Activated T-cell treated with anti-CD3 and anti-CD28 coated beads, Interleukin-2, amount 50 U/mL, for 1 hour (primary cell): ENCODE measurements around the gene GALNT8.
"Not testable (repeated sequence)": the region's sequence is repeated elsewhere in the genome, so short reads cannot be mapped to it uniquely, and the experiment has no call there.

ENCODE experiments used
- DNase-seq: peaks from one replicate; pipeline ENCODE4 v3.0.0-alpha.2; 2020

The GALNT8 gene, protein sequence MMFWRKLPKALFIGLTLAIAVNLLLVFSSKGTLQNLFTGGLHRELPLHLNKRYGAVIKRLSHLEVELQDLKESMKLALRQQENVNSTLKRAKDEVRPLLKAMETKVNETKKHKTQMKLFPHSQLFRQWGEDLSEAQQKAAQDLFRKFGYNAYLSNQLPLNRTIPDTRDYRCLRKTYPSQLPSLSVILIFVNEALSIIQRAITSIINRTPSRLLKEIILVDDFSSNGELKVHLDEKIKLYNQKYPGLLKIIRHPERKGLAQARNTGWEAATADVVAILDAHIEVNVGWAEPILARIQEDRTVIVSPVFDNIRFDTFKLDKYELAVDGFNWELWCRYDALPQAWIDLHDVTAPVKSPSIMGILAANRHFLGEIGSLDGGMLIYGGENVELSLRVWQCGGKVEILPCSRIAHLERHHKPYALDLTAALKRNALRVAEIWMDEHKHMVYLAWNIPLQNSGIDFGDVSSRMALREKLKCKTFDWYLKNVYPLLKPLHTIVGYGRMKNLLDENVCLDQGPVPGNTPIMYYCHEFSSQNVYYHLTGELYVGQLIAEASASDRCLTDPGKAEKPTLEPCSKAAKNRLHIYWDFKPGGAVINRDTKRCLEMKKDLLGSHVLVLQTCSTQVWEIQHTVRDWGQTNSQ

DNA sequence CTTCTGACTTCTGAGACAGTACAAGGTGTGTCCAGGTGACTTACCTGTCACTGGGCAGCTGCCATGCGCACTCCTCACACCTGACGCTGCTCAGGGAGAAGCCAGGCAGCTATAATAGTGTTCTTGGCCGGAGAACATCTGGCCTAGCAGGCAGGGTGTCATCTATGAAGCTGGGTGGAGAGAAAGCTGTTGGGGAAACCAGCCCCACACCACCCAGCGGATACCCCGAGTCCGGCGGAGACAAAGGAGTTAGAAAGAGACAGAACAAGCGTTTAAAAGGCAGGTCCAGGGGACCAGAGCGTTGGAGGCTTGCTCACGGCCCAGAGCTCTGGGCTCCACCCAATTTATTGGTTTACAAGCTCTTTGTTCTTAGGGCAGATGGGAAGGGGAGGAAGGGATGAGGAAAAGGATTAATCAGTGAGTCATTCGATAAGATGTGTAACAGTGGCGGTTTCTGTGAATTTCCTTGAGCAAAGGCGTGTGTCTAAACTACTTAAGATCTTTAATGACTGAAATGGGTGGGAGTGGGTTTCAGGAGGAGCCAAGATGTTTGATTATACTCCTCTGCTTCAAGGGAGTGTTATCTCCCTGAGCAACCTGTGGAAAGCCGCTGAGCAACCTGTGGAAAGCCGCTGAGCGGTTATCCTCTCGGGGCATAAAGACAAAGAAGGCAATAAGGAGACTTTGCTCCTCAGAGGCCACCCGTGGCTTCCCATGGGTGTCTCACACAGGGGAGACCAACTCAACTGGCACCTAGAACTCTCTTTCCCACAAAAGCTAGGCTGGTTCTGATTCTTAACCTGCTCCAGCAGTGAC lies at the start of gene GALNT8:
Gene GALNT8, plus strand, starts transcription at position 580 of the 816 bp plus-strand sequence. CDS start 278 bp downstream, outside the sequence.
- no peak for DNase-seq

DNA sequence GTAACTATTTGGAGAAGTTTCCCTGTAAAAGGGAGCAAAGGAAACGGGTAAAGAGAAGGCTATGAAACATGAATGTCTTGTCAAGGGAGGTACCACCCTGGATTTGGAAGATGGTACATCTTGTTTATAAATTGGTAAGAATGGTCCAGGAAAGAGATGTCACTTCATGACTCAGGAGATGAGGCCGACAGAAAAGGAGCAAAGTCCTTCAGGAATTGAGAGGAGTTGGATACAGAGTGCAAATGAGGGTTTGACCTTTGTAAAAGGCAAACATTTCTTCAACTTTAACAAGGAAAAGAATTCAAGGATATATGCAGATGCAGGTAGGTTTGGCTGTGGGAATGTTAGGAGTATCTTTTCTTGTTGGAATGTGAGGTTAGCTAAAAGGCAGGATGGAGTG lies 40.5 kb upstream of the GALNT8 start:
- no peak for DNase-seq

DNA sequence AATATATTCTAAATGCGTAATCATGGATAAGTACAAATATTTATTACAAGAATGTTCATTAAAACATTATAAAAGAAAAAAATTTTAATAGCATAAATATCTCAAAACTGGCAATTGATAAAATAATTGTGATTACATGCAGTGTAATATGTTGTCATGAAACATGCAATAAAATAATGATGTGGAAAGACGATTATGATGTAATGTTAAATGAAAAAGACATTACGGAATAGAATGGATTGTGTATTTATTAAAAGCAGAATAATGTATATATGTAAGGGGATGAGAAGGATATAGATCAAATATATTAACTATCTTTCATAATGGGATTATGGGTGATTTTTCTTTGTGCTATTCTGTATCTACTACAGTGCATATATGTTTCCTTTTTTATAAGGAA lies 38.5 kb upstream of the GALNT8 start:
- DNase-seq: no peak

DNA sequence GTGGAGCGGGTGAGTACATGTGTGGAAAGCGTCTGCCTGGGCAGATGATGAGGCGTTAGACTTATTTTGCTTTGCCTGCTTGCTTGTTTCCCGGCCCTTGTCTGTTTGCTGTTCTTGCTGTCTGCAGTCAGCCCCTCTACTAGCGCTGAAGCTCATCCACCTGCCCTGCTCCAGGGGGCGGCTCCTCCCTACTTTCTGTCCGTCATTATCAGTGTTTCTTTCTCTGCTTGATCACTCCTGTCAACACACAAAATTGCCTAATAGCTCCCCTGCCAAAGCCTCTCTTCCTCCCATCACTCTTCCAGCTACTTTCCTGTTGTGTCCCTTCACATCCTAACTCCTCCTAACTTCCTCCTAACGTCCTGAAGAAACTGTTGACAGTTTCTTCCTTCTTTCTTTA lies 34.9 kb upstream of the GALNT8 start:
- DNase-seq: no peak

DNA sequence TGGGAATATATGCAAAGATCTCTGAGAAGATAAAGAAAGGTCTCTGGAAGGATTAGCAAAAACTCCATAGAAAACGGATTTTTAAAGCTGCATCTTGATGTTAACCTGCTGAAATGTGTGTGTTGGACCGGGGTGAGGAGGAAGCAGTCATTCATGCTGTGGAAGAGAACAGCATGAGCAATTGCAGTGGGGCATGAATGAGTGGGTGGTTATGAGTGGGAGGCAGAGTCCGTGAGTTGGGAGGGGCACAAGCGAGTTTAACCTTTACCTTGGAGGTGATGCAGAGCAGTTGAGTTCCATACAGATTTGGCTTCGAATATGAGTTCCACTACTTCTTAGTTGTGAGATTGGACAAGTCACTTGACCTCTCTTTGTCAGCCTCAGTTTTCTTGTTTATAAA lies 29.4 kb upstream of the GALNT8 start:
- DNase-seq: no peak

DNA sequence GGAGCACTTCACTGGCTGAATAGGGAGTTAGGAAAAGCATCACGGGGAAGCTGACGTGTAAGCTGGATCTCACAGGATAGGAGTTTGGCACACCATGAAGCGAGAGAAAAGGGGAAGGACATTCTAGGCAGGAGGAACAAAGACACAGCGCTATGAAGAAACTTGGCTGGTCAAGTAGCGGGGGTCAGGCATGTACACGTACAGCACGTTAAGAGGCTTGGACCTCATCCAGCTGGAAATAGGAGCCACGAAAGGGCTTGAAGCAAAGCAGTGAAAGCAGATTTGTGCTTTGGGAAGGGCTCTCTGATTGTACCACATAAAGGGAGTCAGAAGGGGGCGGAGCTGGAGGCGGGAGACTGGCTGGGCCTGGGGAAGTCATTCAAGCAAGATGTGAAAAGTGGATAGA lies 19.6 kb upstream of the GALNT8 start:
- DNase-seq: no peak

DNA sequence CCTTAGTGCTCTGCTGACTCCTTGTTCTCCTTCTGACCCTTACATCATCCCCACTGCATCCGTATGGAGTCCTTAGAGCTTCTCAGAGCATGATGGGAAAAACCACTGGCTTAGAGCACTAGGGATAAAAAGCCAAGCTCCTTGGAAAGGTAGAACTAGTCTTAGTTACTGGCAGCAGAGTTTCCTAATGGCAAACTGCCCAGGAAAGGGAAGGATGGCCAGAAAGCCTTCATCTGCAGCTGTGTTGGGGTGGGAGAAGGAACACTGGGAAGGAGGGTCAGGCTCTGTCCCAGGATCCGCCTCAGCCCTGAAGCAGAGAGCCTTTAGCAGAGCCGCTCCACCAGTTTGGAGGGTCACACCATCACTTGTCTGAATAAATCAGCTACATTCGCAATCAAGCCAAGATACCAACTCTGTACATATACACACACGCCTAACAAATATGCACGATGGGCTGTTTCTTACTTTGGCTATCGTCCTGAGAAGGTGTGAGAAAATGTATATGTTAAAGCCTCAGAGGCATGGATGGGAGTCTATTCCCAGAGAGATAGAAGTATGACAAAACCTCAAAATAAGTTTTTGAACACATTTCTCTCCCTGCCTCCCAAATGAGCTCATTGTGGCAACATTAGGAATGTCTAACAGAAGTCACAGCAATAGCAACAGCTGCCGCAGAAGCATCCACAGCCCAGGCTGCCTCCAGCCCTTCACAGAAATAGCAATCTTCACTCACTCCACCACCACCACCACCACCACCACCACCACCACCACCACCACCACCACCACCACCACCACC lies 18.6 kb upstream of the GALNT8 start:
- DNase-seq: no peak

DNA sequence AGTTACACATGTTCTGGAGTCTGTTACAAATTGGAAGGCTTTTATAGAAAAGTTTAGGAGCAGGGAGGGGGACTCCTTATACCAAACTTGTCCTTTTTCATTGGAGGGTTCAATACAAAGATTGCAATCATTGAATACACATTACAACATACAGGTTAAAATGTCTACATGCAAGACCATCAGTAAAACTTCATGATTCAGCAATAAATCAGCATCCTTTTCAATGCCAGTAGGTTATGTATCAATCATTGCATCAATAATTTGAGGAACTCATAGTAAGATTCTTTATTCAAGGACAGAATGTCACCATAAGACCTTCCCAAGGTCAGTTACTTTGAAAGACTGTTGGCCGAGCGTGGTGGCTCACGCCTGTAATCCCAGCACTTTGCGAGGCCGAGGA lies 16.5 kb upstream of the GALNT8 start:
- DNase-seq: no peak

DNA sequence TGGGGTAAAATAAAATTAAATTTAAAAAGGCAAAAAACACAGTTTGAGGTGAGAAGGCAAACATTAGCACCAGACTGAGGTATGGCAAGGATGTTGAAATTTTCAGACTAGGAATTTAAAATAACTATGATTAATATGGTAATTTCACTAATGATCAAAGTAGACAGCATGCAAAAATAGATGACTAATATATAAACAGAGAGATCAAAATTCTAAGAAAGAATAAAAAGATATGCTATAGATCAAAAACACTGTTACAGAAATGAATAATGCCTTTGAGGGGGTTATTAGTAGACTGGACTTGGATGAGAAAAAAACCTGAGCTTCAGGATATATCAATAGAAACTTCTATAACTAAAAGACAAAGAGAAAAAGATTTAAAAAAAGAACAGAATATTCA lies 14.4 kb upstream of the GALNT8 start:
- DNase-seq: no peak

DNA sequence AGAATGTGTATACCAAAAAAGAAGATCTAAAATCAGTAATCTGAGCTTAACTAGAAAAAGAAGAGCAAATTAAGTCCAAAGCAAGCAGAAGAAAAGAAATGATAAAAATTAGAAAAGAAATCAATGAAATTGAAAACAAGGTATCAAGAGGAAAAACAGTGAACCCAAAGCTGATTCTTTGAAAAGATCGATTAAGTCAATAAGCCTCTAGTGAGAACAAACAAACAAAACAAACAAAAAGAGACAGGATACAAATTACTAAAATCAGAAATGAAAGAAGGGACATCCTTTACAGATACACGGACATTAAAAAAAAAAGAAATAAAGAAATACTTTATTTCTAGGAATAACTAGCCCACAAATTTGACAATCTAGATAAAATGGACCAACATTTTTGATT lies 12.9 kb upstream of the GALNT8 start:
- DNase-seq: no peak

DNA sequence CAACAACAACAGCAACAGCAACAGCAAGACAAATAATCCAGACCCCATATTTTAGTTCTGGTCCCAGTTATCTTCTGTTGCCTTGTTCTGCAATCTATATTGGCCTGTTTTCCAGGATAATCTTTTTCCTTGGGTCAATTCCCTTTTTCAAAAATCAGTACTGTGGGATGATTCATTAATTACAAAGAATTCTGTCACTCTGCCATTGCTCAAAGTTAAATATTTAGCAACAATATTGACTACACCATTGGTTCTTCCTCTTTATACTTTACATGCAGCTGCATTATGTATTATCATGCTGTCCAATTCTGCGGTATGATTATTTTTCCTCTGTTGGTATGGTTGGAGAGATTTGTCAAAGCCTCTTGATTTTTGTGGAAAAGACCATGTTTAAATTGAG lies 10.1 kb upstream of the GALNT8 start:
- DNase-seq: no peak

DNA sequence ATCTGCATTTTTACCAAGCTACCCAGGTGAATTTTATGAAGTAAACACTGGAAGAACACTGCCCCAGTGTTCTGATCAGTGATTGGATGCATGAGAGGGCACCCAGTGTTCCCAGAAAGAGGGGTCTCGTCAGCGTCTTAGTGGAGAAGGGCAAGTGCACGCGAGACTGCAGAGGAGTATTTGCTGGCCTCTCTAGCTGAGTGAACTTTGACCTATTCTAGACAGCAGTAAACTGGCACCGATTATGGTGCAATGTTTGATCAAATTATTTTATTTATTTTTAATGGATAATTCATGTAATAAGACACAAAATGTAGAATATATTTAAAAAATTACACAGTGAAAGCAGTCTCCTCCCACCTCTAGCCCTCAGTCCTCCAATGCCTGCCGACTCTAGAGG lies 5.3 kb upstream of the GALNT8 start:
- no peak for DNase-seq

DNA sequence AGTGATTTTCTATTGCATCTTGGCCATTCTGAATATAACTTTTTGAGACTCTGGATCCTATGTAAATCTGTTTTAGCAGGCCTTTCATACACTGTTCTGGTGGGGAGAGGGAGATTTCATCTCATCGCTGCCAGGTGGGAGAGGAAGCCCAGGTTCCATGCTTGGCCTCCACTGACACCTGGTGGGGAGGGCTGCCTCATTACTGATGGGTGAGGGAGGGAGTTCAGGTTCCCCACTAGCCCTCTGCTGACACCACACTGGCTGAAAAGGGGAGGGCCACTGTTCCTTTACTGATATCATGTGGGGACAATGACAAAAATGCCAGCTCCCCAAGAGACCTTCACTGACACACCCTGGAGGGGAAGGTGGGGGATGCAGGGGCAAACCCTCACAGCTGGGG lies 2.4 kb upstream of the GALNT8 start:
- no peak for DNase-seq

DNA sequence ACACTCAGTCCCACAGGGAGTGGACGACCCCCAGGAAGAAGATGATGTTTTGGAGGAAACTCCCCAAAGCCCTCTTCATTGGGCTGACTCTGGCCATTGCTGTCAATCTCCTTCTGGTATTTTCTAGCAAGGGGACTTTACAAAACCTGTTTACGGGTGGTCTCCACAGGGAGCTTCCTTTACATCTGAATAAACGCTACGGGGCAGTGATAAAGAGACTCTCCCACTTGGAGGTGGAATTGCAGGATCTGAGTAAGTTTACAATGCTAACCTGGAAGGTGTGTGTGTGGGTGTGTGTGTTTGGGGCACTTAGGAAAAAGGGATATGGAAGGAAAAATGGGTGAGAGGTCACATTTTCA lies 416 bp downstream of the GALNT8 start:
- DNase-seq: no peak

DNA sequence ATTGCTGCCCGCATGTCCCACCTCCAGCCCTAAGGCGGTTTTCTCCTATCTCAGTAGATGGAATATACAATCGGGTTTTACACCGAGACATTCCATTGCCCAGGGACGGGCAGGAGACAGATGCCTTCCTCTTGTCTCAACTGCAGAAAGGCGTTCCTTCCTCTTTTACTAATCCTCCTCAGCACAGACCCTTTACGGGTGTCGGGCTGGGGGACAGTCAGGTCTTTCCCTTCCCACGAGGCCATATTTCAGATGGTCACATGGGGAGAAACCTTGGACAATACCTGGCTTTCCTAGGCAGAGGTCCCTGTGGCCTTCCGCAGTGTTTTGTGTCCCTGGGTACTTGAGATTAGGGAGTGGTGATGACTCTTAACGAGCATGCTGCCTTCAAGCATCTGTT lies 1.4 kb downstream of the GALNT8 start:
- DNase-seq: not testable (repeated sequence)

DNA sequence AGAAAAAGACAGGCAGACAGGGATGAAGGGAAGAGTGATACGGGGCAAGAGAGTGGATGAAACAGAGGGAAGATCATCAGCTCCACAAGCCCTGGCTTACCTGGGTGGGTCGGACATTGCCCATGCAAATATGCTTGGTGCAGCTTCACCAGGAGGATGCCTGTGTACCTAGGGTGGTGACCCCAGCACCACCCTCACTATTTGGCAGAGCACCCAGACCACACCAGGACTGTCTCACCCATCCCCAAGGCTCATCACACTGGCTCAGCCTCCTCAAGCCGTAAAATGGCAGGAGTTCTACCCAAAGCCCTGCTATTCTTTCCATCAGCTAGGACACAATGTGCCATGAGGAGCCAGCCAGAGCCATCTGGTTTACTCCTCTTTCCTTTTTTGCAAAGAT lies 3.0 kb downstream of the GALNT8 start:
- no peak for DNase-seq

DNA sequence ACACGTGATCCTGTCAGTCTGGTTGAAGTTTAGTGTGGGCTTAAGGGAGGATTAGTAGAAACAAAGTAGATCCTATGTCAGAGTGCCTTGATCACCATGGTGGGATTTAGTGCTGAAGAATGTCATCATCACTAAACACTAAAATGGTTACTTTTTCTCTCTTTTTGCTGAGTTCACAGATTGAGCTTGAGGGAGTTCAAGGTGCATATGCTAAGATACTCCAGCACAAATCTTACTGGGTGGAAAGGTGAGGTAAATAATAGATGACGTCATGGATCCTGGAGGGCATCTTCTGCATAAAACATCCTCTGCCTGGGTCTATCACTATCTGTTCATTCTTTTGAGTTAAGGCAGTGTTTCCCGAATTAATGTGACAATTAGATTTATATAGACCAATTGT lies 4.9 kb downstream of the GALNT8 start:
- DNase-seq: no peak

DNA sequence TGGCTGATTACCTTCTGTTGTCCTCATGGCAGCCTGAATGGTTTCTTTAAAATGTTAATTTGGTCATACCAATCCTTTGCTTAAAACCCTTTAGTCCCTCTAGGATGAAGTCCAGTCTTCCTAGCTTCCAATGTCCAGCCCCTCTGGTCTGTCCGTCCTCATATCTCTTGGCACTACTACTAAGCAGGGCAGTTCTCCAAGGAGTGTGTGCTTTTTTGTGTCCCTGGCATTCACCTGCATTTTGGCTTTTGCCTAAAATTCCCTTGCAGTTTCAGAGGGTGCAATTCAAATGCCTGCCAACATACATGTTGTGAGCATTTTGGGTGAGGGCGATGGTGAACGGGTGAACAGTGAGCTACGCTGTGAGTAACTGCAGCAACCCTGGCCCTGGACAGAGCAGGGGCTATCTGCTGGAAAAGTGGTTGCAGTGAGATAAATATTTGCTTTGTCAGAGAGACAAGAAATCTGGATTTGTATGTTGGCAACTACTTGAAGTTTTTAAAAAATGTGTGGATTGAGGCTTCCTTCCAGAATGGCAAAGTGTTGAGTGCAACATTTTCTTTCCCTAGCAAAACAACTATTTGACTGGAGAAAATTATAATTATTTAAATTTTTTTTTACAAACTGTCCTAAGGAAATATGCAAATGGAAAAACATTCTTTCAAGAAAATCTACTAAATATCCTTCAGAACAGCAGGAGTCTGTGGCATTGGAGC lies 14.6 kb downstream of the GALNT8 start:
- no peak for DNase-seq

DNA sequence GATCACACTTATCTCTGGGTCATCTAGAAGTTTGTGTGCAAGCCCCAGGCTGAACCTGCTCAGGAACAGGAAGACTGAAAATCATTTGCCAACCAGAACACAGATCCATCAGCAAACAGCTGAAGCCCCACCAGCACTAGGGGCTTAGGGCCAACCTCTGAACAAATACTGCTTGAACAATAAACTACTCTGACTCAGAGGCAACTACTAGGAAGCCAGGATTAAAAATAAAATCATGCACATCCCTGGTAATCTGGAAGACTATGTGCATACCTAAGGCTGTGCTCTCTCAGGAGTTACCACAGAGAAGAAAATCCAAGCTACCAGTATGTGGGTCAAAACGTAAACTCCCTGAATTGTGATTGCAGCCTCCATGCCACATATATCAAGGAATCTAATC lies 15.9 kb downstream of the GALNT8 start:
- no peak for DNase-seq

DNA sequence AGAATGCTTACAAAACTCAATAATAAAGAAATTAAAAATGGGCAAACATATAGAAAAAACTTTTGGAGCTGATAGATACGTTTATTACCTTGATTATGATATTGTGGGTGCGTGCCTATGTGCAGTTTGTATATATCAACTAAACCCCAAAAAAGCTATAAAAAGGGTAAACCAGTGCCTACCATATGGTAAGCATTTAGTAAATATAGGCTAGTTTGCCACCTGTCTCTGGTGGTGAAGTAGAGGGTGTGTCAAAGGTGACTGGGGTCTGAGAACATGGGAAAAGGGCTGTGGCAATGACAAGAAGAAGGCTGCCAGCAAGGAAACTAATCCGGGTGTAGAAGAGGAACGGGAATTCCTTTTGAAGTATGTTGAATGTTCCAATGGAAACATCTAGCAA lies 18.3 kb downstream of the GALNT8 start:
- no peak for DNase-seq

DNA sequence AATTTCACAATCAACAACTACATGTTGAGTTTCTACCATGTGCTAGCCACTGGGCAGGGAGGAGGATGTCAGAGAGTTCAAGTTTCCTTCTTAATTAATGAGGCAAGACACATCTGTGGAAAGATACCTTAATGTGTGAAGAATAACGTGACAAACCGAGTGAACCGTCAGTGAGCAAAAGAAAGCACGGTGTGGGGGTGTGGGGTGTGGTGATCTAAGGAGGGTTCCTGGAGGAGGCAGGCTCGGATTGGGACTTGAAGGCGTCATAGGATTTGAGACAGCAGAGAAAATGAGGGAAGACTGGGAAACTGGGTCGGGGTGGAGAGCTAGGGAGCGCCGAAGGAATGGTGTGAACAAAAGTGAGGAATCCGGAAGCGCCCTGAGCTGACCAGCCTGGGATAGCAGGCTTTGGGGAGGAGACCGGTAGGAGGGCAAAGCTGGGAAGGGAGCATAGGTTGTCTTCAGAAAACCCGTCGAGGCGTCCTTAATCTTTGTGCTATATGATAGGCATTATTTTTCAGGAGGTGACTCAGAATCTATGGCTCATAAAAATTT lies 22.3 kb downstream of the GALNT8 start:
- no peak for DNase-seq

DNA sequence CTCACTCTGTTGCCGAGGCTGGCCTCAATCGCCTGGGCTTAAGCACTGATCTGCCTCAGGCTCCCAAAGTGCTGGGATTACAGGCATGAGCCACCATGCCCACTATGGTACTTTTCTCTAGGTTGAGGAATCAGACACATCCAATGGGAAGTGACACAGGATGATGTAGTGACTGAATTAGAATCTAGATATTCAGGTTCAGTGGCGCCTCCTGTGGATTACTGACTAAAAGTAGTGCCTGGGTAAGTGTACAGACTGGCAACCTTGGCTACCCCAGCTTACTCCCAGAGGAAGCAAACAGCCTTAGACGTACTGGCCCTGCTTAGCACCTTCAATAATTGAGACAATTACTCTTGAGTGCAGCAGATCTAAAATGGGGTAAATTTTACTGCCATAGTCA lies 22.8 kb downstream of the GALNT8 start:
- no peak for DNase-seq
